ENCODE measurements around the gene MRPS34. TPM values are rescaled to one million over a fixed set of nuclear protein-coding genes. Genes with fewer than 3 reads are reported as not detected.

Gene MRPS34
- total RNA-seq, 4 donors from 2014 or later, result 44.4 to 72.8 (median 61.3) TPM

- 100% methylated on average over 2 of the region's 18 CpGs; no CpG with 5 or more reads in 1 of the 2 donors for WGBS, 2 donors (ENCODE audit: low coverage in 1 of 2)
- H3K27ac ChIP-seq, result no peak overlapping the region
- H3K36me3 ChIP-seq, result peaks cover 0 to 82% of the 10 kb centered on the region in 2 donors
- no peak for ATAC-seq
- H3K4me1 ChIP-seq, result peaks cover 0 to 39% (median 13%) of the 10 kb centered on the region in 3 donors
- TF ChIP-seq POLR2AphosphoS5 (IDR thresholded peaks at IDR 0.05), result no peak
- no peak for TF ChIP-seq EP300 (IDR thresholded peaks at IDR 0.05)
- TF ChIP-seq CTCF (IDR thresholded peaks at IDR 0.05), result no peak
- no peak for TF ChIP-seq POLR2A (IDR thresholded peaks at IDR 0.05)
- no peaks in the 10 kb centered on the region for H3K27me3 ChIP-seq
- no peaks in the 10 kb centered on the region for H3K9me3 ChIP-seq
- no peak overlapping the region for H3K4me3 ChIP-seq
Measured at GRCh38 chr16:1766701-1767100, 6.2 kb downstream of the MRPS34 start.

GRCh38 chr16:1766231-1766630, 6.7 kb downstream of the MRPS34 start:
- H3K36me3 ChIP-seq, result peaks cover 0 to 87% of the 10 kb centered on the region in 2 donors
- WGBS, 2 donors (ENCODE audit: low coverage in 1 of 2), result 70% methylated on average over 5 of the region's 19 CpGs; no CpG with 5 or more reads in 1 of the 2 donors
- H3K4me1 ChIP-seq, result peaks cover 0 to 36% (median 13%) of the 10 kb centered on the region in 3 donors
- TF ChIP-seq EP300 (IDR thresholded peaks at IDR 0.05) (no peak), POLR2A (IDR thresholded peaks at IDR 0.05) (no peak), CTCF (IDR thresholded peaks at IDR 0.05) (no peak), POLR2AphosphoS5 (IDR thresholded peaks at IDR 0.05) (no peak)
- no peak overlapping the region for H3K4me3 ChIP-seq
- H3K27me3 ChIP-seq, result no peaks in the 10 kb centered on the region
- no peaks in the 10 kb centered on the region for H3K9me3 ChIP-seq
- ATAC-seq, result no peak
- no peak overlapping the region for H3K27ac ChIP-seq

- no peak overlapping the region for H3K27ac ChIP-seq
- H3K36me3 ChIP-seq, result peaks cover 0 to 91% of the 10 kb centered on the region in 2 donors
- TF ChIP-seq EP300 (IDR thresholded peaks at IDR 0.05) (no peak), POLR2AphosphoS5 (IDR thresholded peaks at IDR 0.05) (no peak), CTCF (IDR thresholded peaks at IDR 0.05) (no peak), POLR2A (IDR thresholded peaks at IDR 0.05) (no peak)
- WGBS, 2 donors (ENCODE audit: low coverage in 1 of 2), result 100% methylated on average over 1 of the region's 22 CpGs; no CpG with 5 or more reads in 1 of the 2 donors
- ATAC-seq, result no peak
- no peak overlapping the region for H3K4me3 ChIP-seq
- H3K27me3 ChIP-seq, result no peaks in the 10 kb centered on the region
- peaks cover 0 to 34% (median 13%) of the 10 kb centered on the region in 3 donors for H3K4me1 ChIP-seq
- H3K9me3 ChIP-seq, result no peaks in the 10 kb centered on the region
Measured at GRCh38 chr16:1765826-1766225, 7.1 kb downstream of the MRPS34 start.

GRCh38 chr16:1764971-1765370, 8.0 kb downstream of the MRPS34 start:
- H3K27ac ChIP-seq, result no peak overlapping the region
- no peaks in the 10 kb centered on the region for H3K27me3 ChIP-seq
- 80% methylated on average over 3 of the region's 21 CpGs; no CpG with 5 or more reads in 1 of the 2 donors for WGBS, 2 donors (ENCODE audit: low coverage in 1 of 2)
- TF ChIP-seq CTCF (IDR thresholded peaks at IDR 0.05) (no peak), POLR2A (IDR thresholded peaks at IDR 0.05) (no peak), EP300 (IDR thresholded peaks at IDR 0.05) (no peak), POLR2AphosphoS5 (IDR thresholded peaks at IDR 0.05) (no peak)
- no peaks in the 10 kb centered on the region for H3K9me3 ChIP-seq
- peaks cover 0 to 26% (median 6%) of the 10 kb centered on the region in 3 donors for H3K4me1 ChIP-seq
- peaks cover 0 to 100% of the 10 kb centered on the region in 2 donors for H3K36me3 ChIP-seq
- no peak overlapping the region for H3K4me3 ChIP-seq
- ATAC-seq, result no peak

Data from gastroesophageal sphincter (tissue), 4 donors.